Endometrial microvascular endothelial cells (primary cell): Measurements from ENCODE around the gene LARGE1. TPM values are rescaled to one million over a fixed set of nuclear protein-coding genes. Genes with fewer than 3 reads are reported as not detected.
"Not testable (repeated sequence)": the region's sequence is repeated elsewhere in the genome, so short reads cannot be mapped to it uniquely, and the experiment has no call there.

Experiments
- in situ Hi-C: cut with HindIII; loops from 2 replicates; pipeline ENCODE4 v1.10.0; 2017; ENCODE audit warnings: low sequenced_read_pairs, low pct_unique_long_range_greater_than_20kb; ENCODE audit errors: inconsistent ontology term
- total RNA-seq: library from RNA; depleted of rRNA; stranded (reverse); fragments of >200 nt; gene quantifications from one replicate; pipeline ENCODE4 v1.2.3, GENCODE V29; 2015; ENCODE audit errors: inconsistent ontology term

The LARGE1 gene
- total RNA-seq, 1 donor from 2014 or later = 1.8 TPM

GRCh38 chr22:33566495-33566894, 353.8 kb downstream of the LARGE1 start:
- in situ Hi-C loops = not testable (repeated sequence)

DNA sequence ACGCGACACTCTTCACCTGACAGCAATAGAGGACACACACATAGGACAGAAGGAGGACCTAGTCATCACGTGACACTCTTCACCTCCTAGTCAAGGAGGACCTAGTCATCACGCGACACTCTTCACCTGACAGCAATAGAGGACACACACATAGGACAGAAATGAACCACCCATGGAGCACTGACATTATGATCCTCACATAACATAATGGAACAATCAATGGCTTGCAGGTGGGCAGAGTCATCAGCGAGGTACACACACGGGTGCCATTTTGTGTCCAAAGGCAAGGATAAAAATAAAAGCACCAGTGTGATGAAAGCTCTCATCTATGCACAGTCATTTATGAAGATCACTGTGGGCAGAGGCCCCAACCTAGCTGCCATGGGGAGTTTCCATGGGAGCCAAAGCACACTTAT, 354.7 kb downstream of the LARGE1 start:
- in situ Hi-C loops = no loop called here

DNA sequence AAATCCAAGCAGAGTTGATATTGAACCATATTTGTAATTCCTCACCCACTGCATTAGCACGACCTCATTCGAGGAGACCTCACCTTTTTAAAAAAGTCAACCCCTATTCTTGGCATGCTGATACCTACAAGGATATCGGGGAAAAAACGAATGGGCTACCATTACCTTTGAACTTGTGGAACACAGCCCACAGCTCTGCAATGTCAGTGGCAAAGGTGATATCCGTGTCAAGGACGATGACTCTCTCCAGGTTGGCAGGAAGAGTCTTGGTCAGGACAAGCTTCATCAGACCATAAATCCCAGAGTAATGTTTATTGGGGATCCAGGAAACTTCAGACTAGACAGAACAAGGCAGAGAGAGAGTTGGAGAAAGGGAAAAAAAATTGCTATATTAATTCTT, 355.6 kb downstream of the LARGE1 start:
- in situ Hi-C loops = no loop called here

DNA sequence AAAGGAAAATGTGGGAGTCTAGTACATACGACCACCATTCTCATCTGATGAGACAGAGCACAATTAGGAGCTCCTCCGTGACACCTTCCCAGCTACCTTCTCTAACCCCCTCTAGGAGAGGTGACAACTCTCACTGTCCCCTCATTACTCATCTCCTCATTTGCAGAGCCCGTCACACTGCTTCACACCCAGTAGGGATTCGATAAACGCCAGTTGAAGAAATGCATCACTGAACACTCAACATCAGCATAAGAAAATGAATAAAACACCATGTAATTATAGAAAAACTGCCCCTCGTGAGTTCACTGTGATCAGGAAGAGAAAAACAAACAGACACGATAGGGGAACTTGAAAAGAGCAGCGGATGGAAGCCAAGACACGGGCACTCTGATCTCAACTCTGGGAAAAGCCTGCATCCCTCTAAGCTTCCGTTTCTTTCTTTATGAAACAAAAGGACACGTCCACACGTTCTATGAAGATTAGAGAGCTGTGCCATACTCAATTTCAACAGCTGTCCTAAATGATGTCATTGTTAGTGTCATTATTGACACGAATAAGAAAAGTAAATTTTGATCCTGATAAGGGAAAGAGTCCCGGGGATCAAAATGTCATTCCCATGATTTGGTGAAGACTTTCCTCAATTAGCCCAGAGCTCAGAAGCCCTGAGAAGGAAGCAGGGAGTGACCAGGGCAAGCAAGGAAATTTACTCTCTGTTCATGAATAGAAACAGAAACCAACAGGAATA, 356.9 kb downstream of the LARGE1 start:
- in situ Hi-C loops = no loop called here

DNA sequence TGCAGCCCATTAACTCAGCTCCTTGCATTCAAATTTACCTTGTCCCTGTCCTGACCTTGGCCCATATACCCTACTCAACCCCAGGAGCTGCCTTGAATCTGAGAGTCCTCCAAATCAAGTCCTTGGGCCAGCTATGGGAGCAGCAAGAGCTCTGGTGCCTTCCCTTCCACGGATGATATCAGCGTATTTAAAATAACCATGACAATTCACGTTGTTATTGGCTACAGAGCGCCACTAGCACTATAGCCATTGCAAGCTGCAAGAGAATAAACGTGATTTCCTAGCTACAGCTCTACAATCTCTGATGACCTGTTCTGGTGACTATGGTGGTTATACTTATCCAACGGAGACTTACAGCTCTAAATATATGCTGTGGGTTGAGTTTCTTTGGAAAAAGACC, 357.8 kb downstream of the LARGE1 start:
- in situ Hi-C loops = no loop called here

GRCh38 chr22:33561149-33561807, 359.0 kb downstream of the LARGE1 start:
- in situ Hi-C loops = no loop called here

GRCh38 chr22:33557836-33558235, 362.4 kb downstream of the LARGE1 start:
- in situ Hi-C loops = no loop called here

DNA sequence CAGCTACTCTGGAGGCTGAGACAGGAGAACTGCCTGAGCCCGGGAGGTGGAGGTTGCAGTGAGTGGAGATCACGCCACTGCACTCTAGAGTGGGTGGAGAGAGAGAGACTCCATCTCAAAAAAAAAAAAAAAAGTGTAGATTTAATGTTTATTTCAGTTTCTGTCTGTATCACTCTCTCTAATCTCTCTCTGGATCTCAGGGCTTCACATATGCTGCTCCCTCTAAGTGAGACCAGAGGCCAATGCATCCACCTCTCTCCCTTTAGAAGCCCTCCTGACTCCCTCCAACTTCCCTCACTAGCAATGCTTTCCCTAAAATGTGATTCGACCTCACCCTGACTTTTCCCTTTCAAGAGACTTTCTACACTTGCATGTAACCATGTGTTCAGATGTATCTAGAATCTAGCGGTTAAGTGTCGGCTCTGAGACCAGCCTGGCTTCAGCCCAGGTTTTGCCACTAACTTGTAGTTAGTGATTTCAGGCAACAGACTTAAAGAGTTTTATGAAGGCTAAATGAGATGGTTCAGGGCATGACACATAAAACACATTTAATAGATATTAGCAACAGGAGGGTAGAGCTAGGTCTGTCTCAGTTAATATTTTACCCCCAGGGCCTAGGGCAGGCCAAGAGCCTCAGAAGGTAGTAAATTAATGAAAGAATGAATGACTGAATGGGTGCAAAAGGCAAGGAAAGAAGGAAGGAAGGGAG, 364.3 kb downstream of the LARGE1 start:
- in situ Hi-C loops = no loop called here

DNA sequence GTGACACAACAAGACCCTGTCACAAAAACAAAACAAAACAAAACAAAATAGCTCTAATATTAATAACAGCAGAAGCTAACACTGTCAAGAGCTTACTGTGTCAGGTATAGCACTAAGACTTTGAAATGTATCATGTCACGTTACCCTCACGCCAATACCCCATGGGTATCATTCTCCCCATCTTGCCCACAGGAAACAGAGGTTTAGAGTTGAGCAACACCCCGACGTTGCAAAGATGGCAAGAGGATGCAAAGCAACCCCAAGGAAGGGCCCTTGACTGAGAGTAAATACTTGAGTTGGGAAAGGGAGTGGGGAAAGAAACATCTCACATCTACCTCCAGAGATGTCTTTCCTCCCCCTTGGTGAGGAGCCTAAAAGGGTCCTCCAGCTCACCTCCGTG, 366.8 kb downstream of the LARGE1 start:
- in situ Hi-C loops = no loop called here

- in situ Hi-C loops = no loop called here
Measured at GRCh38 chr22:33544707-33545106, 375.6 kb downstream of the LARGE1 start.

- in situ Hi-C loops = no loop called here
Measured at GRCh38 chr22:33542722-33543121, 377.6 kb downstream of the LARGE1 start.

DNA sequence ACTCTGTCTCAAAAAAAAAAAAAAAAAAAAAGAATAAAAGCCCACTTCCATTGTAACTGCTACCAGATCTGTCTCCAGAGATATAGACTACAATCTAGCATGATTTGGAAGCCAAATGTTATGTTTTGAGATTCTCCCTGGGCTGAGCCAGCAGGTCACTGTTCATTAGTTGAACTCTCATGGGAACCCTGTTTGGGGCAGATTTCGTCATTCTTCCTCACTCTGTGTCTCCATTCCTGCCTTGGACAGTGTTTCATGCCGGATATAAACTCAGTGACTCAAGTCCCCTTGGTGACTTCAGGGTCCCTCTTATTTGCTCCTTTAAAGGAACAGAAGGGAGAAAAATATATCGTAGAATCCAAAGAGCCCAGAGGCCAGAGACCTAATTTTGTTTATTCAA, 378.1 kb downstream of the LARGE1 start:
- in situ Hi-C loops = no loop called here

DNA sequence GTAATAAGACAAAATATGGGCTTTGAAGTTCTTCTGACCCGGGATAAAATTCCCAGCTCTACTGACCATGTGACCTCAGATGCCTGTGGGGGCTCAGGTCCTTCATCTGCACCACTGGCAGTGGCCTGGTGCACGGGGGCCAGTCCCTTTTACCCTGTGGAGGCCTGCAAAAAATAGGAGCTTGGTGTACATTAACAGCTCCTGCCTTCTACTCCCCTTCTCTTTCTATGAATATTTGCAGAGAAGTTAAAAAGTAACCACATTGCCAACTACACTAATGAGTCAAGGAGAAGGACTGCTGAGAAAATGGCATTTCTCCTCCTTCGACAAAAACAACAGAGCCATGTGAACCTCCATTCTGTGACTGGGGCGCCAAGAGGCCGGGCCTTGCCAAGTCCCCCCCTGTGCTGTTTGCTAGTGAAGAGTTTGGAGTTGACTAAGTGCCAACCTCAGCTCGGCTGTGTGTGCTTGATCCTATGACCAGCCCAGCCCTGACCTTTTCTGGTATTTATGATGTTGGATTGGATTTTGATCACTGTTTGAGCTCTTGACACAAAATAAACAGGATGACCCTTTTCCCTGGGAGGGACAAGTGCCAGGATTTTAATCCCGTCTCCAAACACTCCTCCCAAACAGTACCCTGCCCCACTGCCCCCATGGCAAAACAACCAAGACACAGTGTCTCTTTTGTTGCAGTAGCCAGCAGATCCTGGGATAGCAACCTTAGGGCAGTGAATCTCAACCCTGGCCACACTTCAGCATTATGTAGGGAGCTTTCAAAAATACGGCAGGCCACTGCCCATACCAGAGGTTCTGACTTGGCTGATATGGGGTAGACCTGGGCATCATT, 380.1 kb downstream of the LARGE1 start:
- in situ Hi-C loops = no loop called here

DNA sequence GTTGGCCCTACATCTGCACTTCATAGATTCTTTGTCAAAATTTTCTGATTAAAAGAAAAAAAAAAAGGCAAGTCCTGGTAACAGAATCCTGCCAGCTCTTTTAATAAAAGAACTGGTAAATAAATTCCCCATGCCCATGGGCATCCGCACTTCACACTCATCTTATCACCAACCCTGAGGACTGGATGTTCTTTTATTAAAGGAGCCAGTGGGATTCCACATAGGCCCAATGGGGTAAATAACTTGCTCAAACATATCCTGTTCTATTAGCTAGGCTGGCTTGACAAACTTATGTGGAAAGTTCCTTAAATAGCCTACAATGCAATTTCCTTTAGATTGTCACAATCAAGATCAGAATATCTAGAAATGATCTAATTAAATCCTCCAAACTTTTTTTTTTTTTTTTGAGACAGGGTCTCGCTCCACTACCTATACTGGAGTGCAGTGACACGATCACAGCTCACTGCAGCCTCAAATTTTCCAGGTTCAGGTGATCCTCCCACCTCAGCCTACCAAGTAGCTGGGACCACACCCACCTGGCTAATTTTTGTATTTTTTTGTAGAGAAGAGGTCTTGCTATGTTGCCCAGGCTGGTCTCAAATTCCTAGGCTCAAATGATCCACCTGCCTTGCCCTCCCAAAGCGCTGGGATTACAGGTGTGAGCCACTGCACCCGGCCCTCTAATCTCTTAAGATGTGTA, 380.9 kb downstream of the LARGE1 start:
- in situ Hi-C loops = no loop called here

DNA sequence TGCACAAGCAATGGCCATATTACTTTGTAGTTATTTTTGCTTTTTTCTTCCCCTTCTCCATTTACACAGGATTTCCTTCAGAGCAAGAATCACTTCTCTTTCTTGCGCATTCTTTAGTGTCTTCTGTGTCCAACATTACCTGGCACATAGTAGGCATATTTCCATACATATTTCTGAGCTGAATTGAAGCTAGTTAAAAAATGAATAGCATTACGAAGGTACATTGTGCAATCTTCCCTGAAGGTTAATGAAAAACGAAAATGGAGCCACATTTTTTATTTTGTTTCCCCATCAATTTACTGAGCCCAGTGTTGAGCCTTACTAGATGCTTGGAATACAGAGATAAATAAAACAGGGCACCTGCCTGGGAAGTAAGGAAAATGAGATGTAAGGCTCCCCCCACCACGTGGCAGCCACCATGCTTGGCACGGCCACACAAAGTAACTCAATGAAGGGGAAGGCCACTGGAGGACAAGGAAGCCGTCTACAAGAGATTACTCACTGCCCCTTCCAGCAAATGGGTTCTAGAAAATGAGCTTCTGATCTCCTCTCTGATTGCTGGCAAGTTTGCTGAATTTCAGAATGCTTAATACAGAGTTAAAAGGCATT, 381.9 kb downstream of the LARGE1 start:
- in situ Hi-C loops = no loop called here

- in situ Hi-C loops = no loop called here
Measured at GRCh38 chr22:33537059-33537458, 383.2 kb downstream of the LARGE1 start.

DNA sequence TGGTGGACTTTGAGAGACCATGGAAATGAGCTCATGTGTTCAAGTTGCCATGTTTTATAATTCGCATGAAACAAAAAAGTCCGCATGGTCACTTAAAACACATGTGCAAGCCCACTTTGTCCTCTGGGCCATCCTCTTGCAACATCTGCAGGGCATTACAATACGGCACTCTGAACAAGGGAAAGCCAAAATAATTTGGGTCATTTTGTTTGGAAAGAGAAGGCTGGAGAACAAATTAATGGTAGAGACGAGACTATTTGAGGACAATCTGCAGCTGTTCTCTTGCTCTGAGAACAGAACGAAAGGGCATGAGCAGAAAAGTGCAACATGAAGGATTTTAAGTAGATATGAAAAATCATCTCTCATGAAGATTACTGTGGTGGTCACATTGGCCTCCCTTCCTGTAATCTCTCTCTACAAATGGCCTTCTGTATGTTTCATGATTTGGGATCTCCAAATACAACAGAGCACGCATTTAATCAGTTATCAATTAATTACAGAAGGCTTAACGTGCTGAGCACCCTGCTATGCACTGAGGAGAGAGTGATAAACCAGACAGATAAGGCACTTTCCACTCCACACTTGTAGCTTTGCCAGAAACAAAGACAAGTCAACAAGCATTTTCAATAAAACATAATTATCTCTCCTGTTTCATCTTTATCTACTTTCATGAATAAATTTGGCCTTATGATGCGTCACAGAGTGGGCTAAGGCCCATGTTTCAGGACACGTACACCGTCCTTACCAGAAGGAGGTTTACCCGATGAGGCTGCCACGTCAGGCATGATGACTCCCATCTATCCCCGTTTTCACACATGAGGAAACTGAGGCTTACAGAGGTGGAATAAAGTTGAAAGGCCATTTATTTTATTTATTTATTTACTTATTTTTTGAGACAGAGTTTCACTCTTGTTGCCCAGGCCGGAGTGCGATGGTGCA, 384.1 kb downstream of the LARGE1 start:
- in situ Hi-C loops = no loop called here
